Progenitor cell of endocrine pancreas (in vitro differentiated cells): ENCODE data around the gene SYNPO2L. TPM values are rescaled to one million over a fixed set of nuclear protein-coding genes. Genes with fewer than 3 reads are reported as not detected.

Experiments used
- DNase-seq: peaks from one replicate; pipeline ENCODE4 v3.0.0; 2021; ENCODE audit warnings: low spot score; ENCODE audit not compliant: unreplicated experiment
- H3K27ac Mint-ChIP-seq: 2 replicates; pipeline ENCODE4 v1.8.0; 2021; ENCODE audit warnings: mild to moderate bottlenecking, moderate library complexity, mixed read lengths
- H3K27me3 Mint-ChIP-seq: 2 replicates; pipeline ENCODE4 v1.8.0; 2021; ENCODE audit warnings: mixed read lengths
- H3K36me3 Mint-ChIP-seq: 2 replicates; pipeline ENCODE4 v1.8.0; 2022; ENCODE audit warnings: mixed read lengths; ENCODE audit not compliant: insufficient read depth
- H3K4me1 Mint-ChIP-seq: 2 replicates; pipeline ENCODE4 v1.8.0; 2021; ENCODE audit warnings: low read depth, mixed read lengths
- H3K4me3 Mint-ChIP-seq: 2 replicates; pipeline ENCODE4 v1.8.0; 2021; ENCODE audit warnings: low read depth, mild to moderate bottlenecking, moderate library complexity, mixed read lengths
- H3K9me3 Mint-ChIP-seq: 2 replicates; pipeline ENCODE4 v1.8.0; 2021; ENCODE audit warnings: low read depth, mixed read lengths
- CTCF ChIP-seq: fragments of 200-600 bp; sonication (generic); IDR thresholded peaks from one replicate; pipeline ENCODE4 v1.5.0; 2021; ENCODE audit warnings: antibody characterized with exemption, mild to moderate bottlenecking; ENCODE audit not compliant: unreplicated experiment
- total RNA-seq: library from RNA; stranded (reverse); gene quantifications from 2 replicates; pipeline ENCODE4 v1.2.1, GENCODE V29; 2021

SYNPO2L gene
- total RNA-seq, 1 donor from 2014 or later: 0.07 TPM

GRCh38 chr10:73629165-73629564 is 26.7 kb downstream of the SYNPO2L start:
- H3K27me3 Mint-ChIP-seq: peaks cover 5% of the 10 kb centered on the region
- DNase-seq: no peak
- H3K4me1 Mint-ChIP-seq: peaks cover 7% of the 10 kb centered on the region
- H3K9me3 Mint-ChIP-seq: no peaks in the 10 kb centered on the region
- H3K4me3 Mint-ChIP-seq: no peak overlapping the region
- H3K36me3 Mint-ChIP-seq: no peaks in the 10 kb centered on the region
- no peak overlapping the region for H3K27ac Mint-ChIP-seq
- TF ChIP-seq CTCF: no peak

- Mint-ChIP-seq H3K4me3 (no peak overlapping the region), H3K27me3 (no peaks in the 10 kb centered on the region), H3K36me3 (no peaks in the 10 kb centered on the region), H3K27ac (no peak overlapping the region), H3K4me1 (peaks cover 7% of the 10 kb centered on the region), H3K9me3 (no peaks in the 10 kb centered on the region)
- DNase-seq: no peak
- no peak for TF ChIP-seq CTCF
These were observed 27.4 kb downstream of the SYNPO2L start for GRCh38 chr10:73628405-73628804.

GRCh38 chr10:73627300-73627699 is 28.5 kb downstream of the SYNPO2L start:
- DNase-seq: no peak
- Mint-ChIP-seq H3K9me3 (no peaks in the 10 kb centered on the region), H3K4me1 (peaks cover 7% of the 10 kb centered on the region), H3K27ac (peak overlapping the region; percentile 19), H3K36me3 (no peaks in the 10 kb centered on the region), H3K27me3 (no peaks in the 10 kb centered on the region), H3K4me3 (peak overlapping the region; percentile 99)
- TF ChIP-seq CTCF: no peak

- DNase-seq: peak; percentile 85
- Mint-ChIP-seq H3K36me3 (peaks cover 1% of the 10 kb centered on the region), H3K4me3 (peak overlapping the region; percentile 99), H3K4me1 (peaks cover 8% of the 10 kb centered on the region), H3K9me3 (no peaks in the 10 kb centered on the region), H3K27ac (peak overlapping the region; percentile 100), H3K27me3 (no peaks in the 10 kb centered on the region)
- TF ChIP-seq CTCF: no peak
These were observed 29.7 kb downstream of the SYNPO2L start for GRCh38 chr10:73625884-73626752.

GRCh38 chr10:73625004-73625883 is 30.6 kb downstream of the SYNPO2L start:
- Mint-ChIP-seq H3K27ac (peak overlapping the region; percentile 100), H3K36me3 (peaks cover 1% of the 10 kb centered on the region), H3K4me1 (peaks cover 8% of the 10 kb centered on the region), H3K4me3 (peak overlapping the region; percentile 99), H3K27me3 (no peaks in the 10 kb centered on the region), H3K9me3 (no peaks in the 10 kb centered on the region)
- TF ChIP-seq CTCF: no peak
- DNase-seq: peak; percentile 16
